Kasumi-1 (cell line): ENCODE data around the gene ATF7IP.

Source experiments
- DNase-seq, 2 experiments: peaks; one replicate each; lab custom pipeline; 2025; lab: John Stamatoyannopoulos, UW

Gene ATF7IP

GRCh38 chr12:14410841-14411569 lies 45.5 kb downstream of the ATF7IP start:
- no peak for DNase-seq

- peak; percentile 75 to 78 for DNase-seq
Measured at GRCh38 chr12:14416658-14417057, 51.2 kb downstream of the ATF7IP start.

- DNase-seq: peak; percentile 60 to 63
Measured at GRCh38 chr12:14417715-14418114, 52.2 kb downstream of the ATF7IP start.

GRCh38 chr12:14418451-14418890 lies 53.0 kb downstream of the ATF7IP start:
- DNase-seq: peak; percentile 55 to 57

- DNase-seq: no peak
Measured at GRCh38 chr12:14422516-14423230, 57.2 kb downstream of the ATF7IP start.

GRCh38 chr12:14424545-14424944 lies 59.1 kb downstream of the ATF7IP start:
- no peak for DNase-seq

GRCh38 chr12:14426792-14427191 lies 61.3 kb downstream of the ATF7IP start:
- DNase-seq: no peak

GRCh38 chr12:14427929-14428328 lies 62.4 kb downstream of the ATF7IP start:
- no peak for DNase-seq

- no peak for DNase-seq
Measured at GRCh38 chr12:14430394-14430986, 65.0 kb downstream of the ATF7IP start.

- DNase-seq: no peak
Measured at GRCh38 chr12:14431975-14432374, 66.5 kb downstream of the ATF7IP start.

GRCh38 chr12:14435627-14436026 lies 70.1 kb downstream of the ATF7IP start:
- no peak for DNase-seq

- no peak for DNase-seq
Measured at GRCh38 chr12:14442221-14442881, 76.9 kb downstream of the ATF7IP start.

- peak; percentile 5 to 7 for DNase-seq
Measured at GRCh38 chr12:14443531-14443930, 78.0 kb downstream of the ATF7IP start.

- no peak for DNase-seq
Measured at GRCh38 chr12:14450479-14450878, 85.0 kb downstream of the ATF7IP start.

GRCh38 chr12:14452336-14452735 lies 86.9 kb downstream of the ATF7IP start:
- DNase-seq: no peak

GRCh38 chr12:14452865-14453264 lies 87.4 kb downstream of the ATF7IP start:
- no peak for DNase-seq

- peak; percentile 67 to 70 for DNase-seq
Measured at GRCh38 chr12:14454098-14454907, 88.8 kb downstream of the ATF7IP start.

GRCh38 chr12:14460212-14460841 lies 94.8 kb downstream of the ATF7IP start:
- no peak for DNase-seq

- DNase-seq: no peak
Measured at GRCh38 chr12:14471497-14471896, 106.0 kb downstream of the ATF7IP start.

GRCh38 chr12:14473707-14474287 lies 108.3 kb downstream of the ATF7IP start:
- DNase-seq: peak; percentile 1 to 3

GRCh38 chr12:14479004-14479403 lies 113.5 kb downstream of the ATF7IP start:
- no peak for DNase-seq
